ENCODE data around the gene NOB1.

- TF ChIP-seq CTCF (IDR thresholded peaks at IDR 0.05) (no peak), POLR2A (IDR thresholded peaks at IDR 0.05) (no peak)
These were observed 8.8 kb downstream of the NOB1 start for GRCh38 chr16:69745959-69746358.
